Activated CD4-positive, alpha-beta T cell treated with anti-CD3 and anti-CD28 coated beads for 36 hours (primary cell): Measurements from ENCODE around the gene HOXD10. TPM values are rescaled to one million over a fixed set of nuclear protein-coding genes. Genes with fewer than 3 reads are reported as not detected.

Source experiments
- ATAC-seq: fragments of 200-7000 bp; cut with Tn5 transposase; one replicate; pipeline ENCODE4 v1.10.0; 2021; ENCODE audit warnings: mild to moderate bottlenecking, moderate library complexity
- CTCF ChIA-PET: fragments of 350-600 bp; sonication (Branson Sonifier 250); formaldehyde crosslinking; loops from one replicate; lab custom pipeline; 2021; ENCODE audit warnings: antibody characterized with exemption; lab: Charles Lee
- POLR2A ChIA-PET: fragments of 350-600 bp; sonication (Branson Sonifier 250); formaldehyde crosslinking; loops from one replicate; lab custom pipeline; 2021; ENCODE audit warnings: antibody characterized with exemption, inconsistent platforms; lab: Charles Lee
- DNase-seq: peaks from one replicate; pipeline ENCODE4 v3.0.0-alpha.2; 2020
- H3K27ac Mint-ChIP-seq: one replicate; pipeline ENCODE4 v1.8.0; 2021; ENCODE audit warnings: mixed read lengths
- H3K27me3 Mint-ChIP-seq: one replicate; pipeline ENCODE4 v1.8.0; 2021; ENCODE audit warnings: mixed read lengths
- H3K36me3 Mint-ChIP-seq: one replicate; pipeline ENCODE4 v1.8.0; 2021; ENCODE audit warnings: low read depth, mixed read lengths
- H3K4me1 Mint-ChIP-seq: one replicate; pipeline ENCODE4 v1.8.0; 2021; ENCODE audit warnings: mixed read lengths
- H3K4me3 Mint-ChIP-seq: one replicate; pipeline ENCODE4 v1.8.0; 2021; ENCODE audit warnings: mild to moderate bottlenecking, moderate library complexity, mixed read lengths
- H3K9me3 Mint-ChIP-seq: one replicate; pipeline ENCODE4 v1.8.0; 2021; ENCODE audit warnings: low read depth, mixed read lengths
- intact Hi-C, 2 experiments: fragments of 100-400 bp; cut with DNase I in 1 of 2; cut with micrococcal nuclease in 1 of 2; formaldehyde crosslinking; loops; one replicate each; pipeline versions ENCODE4 v1.14.2 to v1.15.1; 2022 to 2024; cut with DNase I, micrococcal nuclease
- total RNA-seq, 2 experiments: library from RNA; stranded (reverse); gene quantifications; one replicate each; pipeline ENCODE4 v1.2.3, GENCODE V29; 2021

HOXD10 gene
- total RNA-seq, 2 experiments from 2014 or later, result not detected

DNA sequence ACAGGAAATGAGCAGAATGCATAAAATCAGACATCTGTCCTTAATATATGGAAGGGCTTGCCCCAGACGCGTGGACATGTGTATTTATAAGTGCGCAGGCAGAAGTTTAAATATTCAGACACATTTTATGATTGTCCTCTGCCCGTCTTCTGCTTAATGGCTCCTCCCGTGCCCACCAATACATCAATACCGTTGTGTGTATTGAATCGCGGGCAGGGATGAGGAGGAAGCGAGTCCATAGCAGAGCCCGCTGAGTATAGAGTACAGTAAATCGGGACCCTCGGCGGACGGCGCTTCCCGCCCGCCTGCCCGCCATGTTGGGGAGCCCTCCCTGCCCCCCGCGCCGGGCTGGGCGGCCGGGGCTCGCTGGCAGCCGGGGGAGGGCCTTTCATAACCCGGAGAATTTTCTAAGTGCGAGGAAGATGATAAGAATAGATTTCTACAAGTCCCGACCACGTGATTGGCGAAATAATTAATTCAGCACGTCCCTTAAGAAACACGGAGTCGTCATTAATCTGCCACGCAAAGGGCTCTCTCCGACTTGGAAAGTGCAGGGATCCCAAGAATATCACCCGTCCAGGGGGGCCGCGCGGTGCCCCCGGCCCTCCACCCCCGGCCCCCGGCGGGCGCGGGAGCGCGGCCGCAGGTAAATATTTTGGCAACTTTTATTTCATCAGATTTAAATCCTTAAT lies 40.4 kb downstream of the HOXD10 start, which contains the start of gene HOXD3:
HOXD3 (plus strand) TSS at position 501 of the 692 bp plus-strand sequence. CDS start 11,808 bp downstream, outside the sequence.
- DNase-seq, result no peak
- peaks cover 64% of the 10 kb centered on the region for H3K27me3 Mint-ChIP-seq
- H3K4me1 Mint-ChIP-seq, result peaks cover 13% of the 10 kb centered on the region
- ChIA-PET CTCF (interaction anchor here (3.4 kb wide), 1 partner anchor 16 kb away, joined by 12 read pairs; no protein-coding TSS in a partner anchor), POLR2A (no interaction called here)
- H3K27ac Mint-ChIP-seq, result no peak within 1 kb of the TSS
- peak within 1 kb of the TSS; percentile 32 for H3K4me3 Mint-ChIP-seq
- H3K9me3 Mint-ChIP-seq, result no peaks in the 10 kb centered on the region
- H3K36me3 Mint-ChIP-seq, result no peaks in the 10 kb centered on the region
- intact Hi-C loops, result no loop called here
- ATAC-seq, result no peak

GRCh38 chr2:176157499-176158185 lies 41.1 kb downstream of the HOXD10 start:
- H3K27ac Mint-ChIP-seq, result no peak overlapping the region
- ATAC-seq, result no peak
- no peaks in the 10 kb centered on the region for H3K9me3 Mint-ChIP-seq
- peak overlapping the region; percentile 32 for H3K4me3 Mint-ChIP-seq
- peak; percentile 39 for DNase-seq
- H3K4me1 Mint-ChIP-seq, result peaks cover 13% of the 10 kb centered on the region
- intact Hi-C loops, result loop anchor here in 1 of 2 experiments (2.0 kb wide), 1 partner anchor 75 kb away; the partner anchor contains the start of gene EVX2
- peaks cover 67% of the 10 kb centered on the region for H3K27me3 Mint-ChIP-seq
- CTCF ChIA-PET, result no interaction called here
- POLR2A ChIA-PET, result no interaction called here
- no peaks in the 10 kb centered on the region for H3K36me3 Mint-ChIP-seq

GRCh38 chr2:176158186-176158591 lies 41.6 kb downstream of the HOXD10 start:
- no peaks in the 10 kb centered on the region for H3K9me3 Mint-ChIP-seq
- ChIA-PET POLR2A (no interaction called here), CTCF (interaction anchor here (0.7 kb wide), 1 partner anchor 1280 kb away, joined by 3 read pairs; no protein-coding TSS in a partner anchor)
- ATAC-seq, result no peak
- H3K36me3 Mint-ChIP-seq, result no peaks in the 10 kb centered on the region
- no peak overlapping the region for H3K4me3 Mint-ChIP-seq
- peaks cover 13% of the 10 kb centered on the region for H3K4me1 Mint-ChIP-seq
- H3K27ac Mint-ChIP-seq, result no peak overlapping the region
- DNase-seq, result no peak
- intact Hi-C loops, result loop anchor here in 1 of 2 experiments (2.0 kb wide), 1 partner anchor 75 kb away; the partner anchor contains the start of gene EVX2
- peaks cover 66% of the 10 kb centered on the region for H3K27me3 Mint-ChIP-seq

DNA sequence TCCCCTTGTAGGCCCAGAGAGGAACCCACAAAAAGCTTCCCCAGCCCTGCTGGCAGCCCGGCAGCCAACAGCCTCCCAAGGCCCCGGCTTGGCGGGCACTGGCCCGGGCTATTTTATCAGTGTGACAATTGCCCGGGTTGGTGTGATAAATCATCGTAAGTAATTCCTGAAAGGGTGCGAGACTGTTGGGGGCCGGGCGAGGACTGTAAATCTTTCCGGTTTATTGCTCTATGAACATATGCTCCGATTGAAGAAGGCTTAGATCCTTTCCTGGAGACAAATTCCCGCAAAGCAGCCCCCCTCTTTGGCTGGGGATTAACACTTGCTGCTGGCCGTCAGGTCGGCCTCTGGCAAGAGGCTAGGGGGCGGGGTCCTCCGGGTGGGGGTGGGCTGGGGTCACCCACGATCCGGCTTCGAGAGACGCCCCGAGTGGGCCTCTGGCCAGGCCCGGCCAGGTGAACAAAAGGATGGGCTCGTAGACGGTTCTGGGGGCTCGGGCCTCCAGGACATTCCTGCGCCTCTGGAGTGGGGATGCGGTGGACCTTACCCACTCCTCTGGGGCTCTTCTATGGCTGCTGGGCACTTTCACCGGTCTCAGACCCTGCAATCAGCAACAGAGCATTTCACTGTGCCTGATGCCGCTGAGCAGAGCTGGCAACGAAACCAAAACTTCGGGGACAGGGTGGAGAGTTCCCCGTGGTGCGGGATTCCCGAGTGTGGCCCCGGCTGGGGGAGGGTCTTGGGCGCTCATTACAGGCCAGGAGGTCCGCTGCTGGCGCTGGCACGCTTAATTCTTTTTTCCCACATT lies 42.5 kb downstream of the HOXD10 start:
- intact Hi-C loops, result loop anchor here in 1 of 2 experiments (2.0 kb wide), 1 partner anchor 76 kb away; the partner anchor contains the start of gene EVX2
- peaks cover 71% of the 10 kb centered on the region for H3K27me3 Mint-ChIP-seq
- ChIA-PET POLR2A (no interaction called here), CTCF (interaction anchor here (0.7 kb wide), 1 partner anchor 1281 kb away, joined by 3 read pairs; no protein-coding TSS in a partner anchor)
- no peaks in the 10 kb centered on the region for H3K9me3 Mint-ChIP-seq
- no peaks in the 10 kb centered on the region for H3K36me3 Mint-ChIP-seq
- no peak overlapping the region for H3K4me3 Mint-ChIP-seq
- no peak overlapping the region for H3K27ac Mint-ChIP-seq
- peaks cover 13% of the 10 kb centered on the region for H3K4me1 Mint-ChIP-seq
- ATAC-seq (no peak), DNase-seq (no peak)

DNA sequence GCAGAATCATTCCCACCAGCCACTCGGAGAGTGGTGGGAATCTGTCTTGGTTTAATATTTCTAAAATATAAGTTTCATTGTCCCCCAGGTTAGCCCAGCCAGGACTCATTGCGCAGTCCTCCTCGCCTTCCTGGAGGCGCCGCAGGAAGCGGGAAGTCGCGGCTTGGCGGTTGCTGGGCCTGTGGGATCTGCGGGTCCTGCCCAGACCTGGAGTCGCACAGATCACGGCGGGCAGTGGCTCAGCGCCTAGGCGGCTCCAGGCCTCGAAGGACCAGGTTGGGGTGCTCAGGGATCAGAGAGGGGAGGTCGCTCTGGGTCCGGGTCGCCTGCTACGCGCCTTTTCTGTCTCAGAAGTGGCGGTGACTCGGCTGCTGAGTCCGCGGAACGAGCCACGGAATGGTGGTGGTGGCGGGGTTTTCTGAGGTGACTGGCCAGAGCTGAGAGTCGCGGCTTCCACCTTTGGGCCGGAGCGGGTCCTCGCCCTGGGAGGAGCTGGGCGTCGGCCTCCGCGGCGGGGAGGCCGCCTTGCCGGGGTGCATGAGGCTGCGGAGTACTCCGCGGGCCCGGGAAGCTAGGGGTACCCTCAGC lies 43.2 kb downstream of the HOXD10 start:
- peaks cover 19% of the 10 kb centered on the region for H3K4me1 Mint-ChIP-seq
- ChIA-PET POLR2A (no interaction called here), CTCF (interaction anchor here (0.9 to 2.4 kb wide), 2 partner anchors 19 to 49 kb away, joined by 3 to 8 read pairs; no protein-coding TSS in a partner anchor)
- intact Hi-C loops, result loop anchor here (2.0 to 5.0 kb wide), 4 partner anchors 32 to 77 kb away; partner anchors contain the start of genes HOXD8 (in 2 of the 2) and EVX2 (in 1 of the 2)
- DNase-seq (no peak), ATAC-seq (no peak)
- no peaks in the 10 kb centered on the region for H3K36me3 Mint-ChIP-seq
- peaks cover 72% of the 10 kb centered on the region for H3K27me3 Mint-ChIP-seq
- no peak overlapping the region for H3K4me3 Mint-ChIP-seq
- H3K9me3 Mint-ChIP-seq, result no peaks in the 10 kb centered on the region
- no peak overlapping the region for H3K27ac Mint-ChIP-seq

GRCh38 chr2:176160251-176160985 lies 43.8 kb downstream of the HOXD10 start:
- ChIA-PET POLR2A (no interaction called here), CTCF (interaction anchor here (0.9 to 2.4 kb wide), 3 partner anchors 20 to 988 kb away, joined by 3 to 8 read pairs (median 5); no protein-coding TSS in a partner anchor)
- Mint-ChIP-seq H3K27ac (no peak overlapping the region), H3K4me1 (peaks cover 19% of the 10 kb centered on the region), H3K9me3 (no peaks in the 10 kb centered on the region), H3K36me3 (no peaks in the 10 kb centered on the region), H3K27me3 (peaks cover 73% of the 10 kb centered on the region), H3K4me3 (peak overlapping the region; percentile 17)
- ATAC-seq (no peak), DNase-seq (no peak)
- intact Hi-C loops, result loop anchor here (2.0 to 5.0 kb wide), 3 partner anchors 33 to 74 kb away; partner anchors contain the start of gene HOXD8 (in 2 of the 2)

DNA sequence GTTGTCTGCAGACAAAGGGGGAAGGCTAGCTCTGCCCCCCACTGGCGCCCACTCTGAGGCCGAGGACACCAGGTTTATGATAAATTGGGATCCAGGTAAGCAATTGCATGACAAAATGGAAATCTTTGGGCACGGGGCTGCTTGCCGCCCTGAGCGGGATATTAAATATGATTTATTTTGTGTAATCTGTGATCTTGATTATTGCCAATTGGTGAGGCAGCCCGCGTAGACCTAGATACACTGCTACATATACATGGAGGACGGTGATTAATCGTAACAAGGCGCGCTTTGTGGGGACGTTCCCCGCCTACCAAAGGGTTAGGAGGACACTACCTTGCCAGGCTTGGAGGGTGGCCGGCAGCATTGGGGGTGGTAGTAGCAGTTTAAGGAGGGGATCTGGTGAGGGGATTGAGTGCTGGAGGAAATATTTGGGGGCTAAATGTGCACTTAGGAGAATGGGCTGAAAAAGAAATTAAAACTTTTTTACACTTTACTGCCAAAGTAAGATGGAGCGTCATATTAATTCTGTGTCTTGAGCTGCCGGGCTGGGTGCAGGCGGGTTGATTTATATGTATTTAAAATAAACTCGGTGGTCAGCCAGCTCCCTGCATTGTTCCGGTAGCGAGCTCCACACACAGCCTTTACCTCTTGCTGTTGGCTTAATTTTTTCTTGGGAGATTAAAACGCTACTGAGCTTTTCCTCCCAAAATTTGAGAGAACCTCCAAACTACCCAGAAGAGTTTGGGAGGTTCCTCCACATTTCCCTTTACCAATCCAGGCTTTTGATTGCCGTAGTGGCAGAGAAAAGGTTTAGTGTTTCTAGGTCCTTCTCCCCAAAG lies 44.6 kb downstream of the HOXD10 start:
- ChIA-PET POLR2A (no interaction called here), CTCF (interaction anchor here (0.6 to 2.5 kb wide), 11 partner anchors 13 to 1004 kb away, joined by 3 to 18 read pairs (median 5); partner anchors contain the start of gene HOXD9)
- ATAC-seq (no peak), DNase-seq (no peak)
- Mint-ChIP-seq H3K27me3 (peaks cover 76% of the 10 kb centered on the region), H3K9me3 (no peaks in the 10 kb centered on the region), H3K27ac (no peak overlapping the region), H3K4me3 (no peak overlapping the region), H3K4me1 (peaks cover 19% of the 10 kb centered on the region), H3K36me3 (no peaks in the 10 kb centered on the region)
- intact Hi-C loops, result loop anchor here (2.0 to 5.0 kb wide), 3 partner anchors 34 to 74 kb away; partner anchors contain the start of gene HOXD8 (in 2 of the 2)

GRCh38 chr2:176161825-176162626 lies 45.4 kb downstream of the HOXD10 start:
- H3K9me3 Mint-ChIP-seq, result no peaks in the 10 kb centered on the region
- intact Hi-C loops, result loop anchor here (2.0 to 5.0 kb wide), 3 partner anchors 35 to 75 kb away; partner anchors contain the start of gene HOXD8 (in 2 of the 2)
- no peak for ATAC-seq
- no peak for DNase-seq
- ChIA-PET POLR2A (no interaction called here), CTCF (interaction anchor here (0.6 to 2.5 kb wide), 13 partner anchors 12 to 1580 kb away, joined by 3 to 18 read pairs (median 4); partner anchors contain the start of gene HOXD9)
- peaks cover 77% of the 10 kb centered on the region for H3K27me3 Mint-ChIP-seq
- no peaks in the 10 kb centered on the region for H3K36me3 Mint-ChIP-seq
- H3K27ac Mint-ChIP-seq, result no peak overlapping the region
- peaks cover 19% of the 10 kb centered on the region for H3K4me1 Mint-ChIP-seq
- H3K4me3 Mint-ChIP-seq, result no peak overlapping the region
